ENCODE measurements around the gene TP53RK. TPM values are rescaled to one million over a fixed set of nuclear protein-coding genes. Genes with fewer than 3 reads are reported as not detected.

TP53RK gene
- total RNA-seq, 2 donors from 2014 or later, result 11.3 to 12.1 TPM

- TF ChIP-seq, protein P1, sequence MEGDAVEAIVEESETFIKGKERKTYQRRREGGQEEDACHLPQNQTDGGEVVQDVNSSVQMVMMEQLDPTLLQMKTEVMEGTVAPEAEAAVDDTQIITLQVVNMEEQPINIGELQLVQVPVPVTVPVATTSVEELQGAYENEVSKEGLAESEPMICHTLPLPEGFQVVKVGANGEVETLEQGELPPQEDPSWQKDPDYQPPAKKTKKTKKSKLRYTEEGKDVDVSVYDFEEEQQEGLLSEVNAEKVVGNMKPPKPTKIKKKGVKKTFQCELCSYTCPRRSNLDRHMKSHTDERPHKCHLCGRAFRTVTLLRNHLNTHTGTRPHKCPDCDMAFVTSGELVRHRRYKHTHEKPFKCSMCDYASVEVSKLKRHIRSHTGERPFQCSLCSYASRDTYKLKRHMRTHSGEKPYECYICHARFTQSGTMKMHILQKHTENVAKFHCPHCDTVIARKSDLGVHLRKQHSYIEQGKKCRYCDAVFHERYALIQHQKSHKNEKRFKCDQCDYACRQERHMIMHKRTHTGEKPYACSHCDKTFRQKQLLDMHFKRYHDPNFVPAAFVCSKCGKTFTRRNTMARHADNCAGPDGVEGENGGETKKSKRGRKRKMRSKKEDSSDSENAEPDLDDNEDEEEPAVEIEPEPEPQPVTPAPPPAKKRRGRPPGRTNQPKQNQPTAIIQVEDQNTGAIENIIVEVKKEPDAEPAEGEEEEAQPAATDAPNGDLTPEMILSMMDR (IDR thresholded peaks at IDR 0.05), result no peak
- H3K36me3 ChIP-seq, result no peaks in the 10 kb centered on the region
- DNase-seq (ENCODE audit: low spot score), result no peak
- peaks cover 0 to 4% of the 10 kb centered on the region in 2 donors for H3K9me3 ChIP-seq
- H3K4me3 ChIP-seq, result no peak overlapping the region
- H3K27me3 ChIP-seq, result no peaks in the 10 kb centered on the region
- peaks cover 0 to 6% of the 10 kb centered on the region in 2 donors for H3K4me1 ChIP-seq
- no peak overlapping the region for H3K27ac ChIP-seq
These were observed 15.6 kb upstream of the TP53RK start for GRCh38 chr20:46704714-46705377.

DNA sequence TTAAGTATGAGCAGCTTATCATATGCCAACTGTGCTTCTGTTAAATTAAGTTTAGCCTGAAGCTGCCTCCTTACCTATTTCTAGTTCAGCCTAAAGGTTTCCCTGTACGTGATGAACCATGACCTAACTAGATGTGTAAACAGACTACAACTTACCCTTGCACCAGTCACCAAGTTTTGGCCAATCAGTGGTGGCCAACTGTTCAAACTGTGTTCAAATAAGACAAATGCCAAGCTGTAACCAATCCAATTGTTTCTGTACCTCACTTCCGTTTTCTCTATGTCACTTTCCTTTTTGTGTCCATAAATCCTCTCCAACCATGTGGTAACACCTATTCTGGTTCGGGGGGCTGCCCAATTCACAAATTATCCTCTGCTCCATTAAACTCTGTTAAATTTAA, 14.2 kb upstream of the TP53RK start:
- Histone ChIP-seq H3K27me3 (no peaks in the 10 kb centered on the region), H3K27ac (no peak overlapping the region), H3K4me3 (no peak overlapping the region), H3K36me3 (no peaks in the 10 kb centered on the region), H3K4me1 (no peaks in the 10 kb centered on the region), H3K9me3 (peaks cover 0 to 9% of the 10 kb centered on the region in 2 donors)
- TF ChIP-seq, protein P1 (IDR thresholded peaks at IDR 0.05), result no peak
- DNase-seq (ENCODE audit: low spot score), result no peak

DNA sequence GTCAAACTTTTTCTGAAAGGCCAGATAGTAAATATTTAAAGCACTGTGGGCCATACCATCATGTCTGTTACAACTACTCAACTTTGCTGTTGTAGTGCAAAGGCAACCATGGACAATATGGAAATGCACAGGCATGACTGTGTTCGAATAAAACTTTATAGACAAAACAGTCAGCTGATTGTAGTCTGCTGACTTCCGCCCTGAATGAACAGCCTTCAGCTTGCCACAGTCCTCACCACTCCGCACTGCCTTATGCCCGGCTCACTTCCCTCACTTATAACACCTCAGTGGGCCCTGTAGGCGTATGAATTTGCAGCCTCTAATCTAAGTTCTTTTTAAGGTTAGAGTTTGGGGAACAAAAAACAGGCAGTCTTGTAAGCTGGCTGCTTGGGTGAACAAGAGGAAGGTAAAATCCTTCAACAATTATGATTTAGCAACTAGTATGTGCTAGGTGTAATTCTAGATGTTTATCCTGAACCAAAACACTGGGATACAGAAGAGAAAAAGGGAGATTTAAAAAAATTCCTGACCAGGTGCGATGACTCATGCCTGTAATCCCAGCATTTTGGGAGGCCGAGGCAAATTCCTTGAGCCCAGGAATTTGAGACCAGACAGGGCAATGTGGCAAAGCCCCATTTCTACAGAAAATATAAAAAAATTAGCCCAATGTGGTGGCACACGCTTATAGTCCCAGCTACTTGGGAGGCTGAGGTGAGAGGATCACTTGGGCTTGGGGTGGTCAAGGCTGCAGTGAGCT, 13.4 kb upstream of the TP53RK start:
- TF ChIP-seq, protein P1 (IDR thresholded peaks at IDR 0.05), result no peak
- H3K27ac ChIP-seq, result no peak overlapping the region
- no peak overlapping the region for H3K4me3 ChIP-seq
- no peak for DNase-seq (ENCODE audit: low spot score)
- H3K27me3 ChIP-seq, result no peaks in the 10 kb centered on the region
- H3K4me1 ChIP-seq, result no peaks in the 10 kb centered on the region
- H3K9me3 ChIP-seq, result peaks cover 0 to 9% of the 10 kb centered on the region in 2 donors
- H3K36me3 ChIP-seq, result no peaks in the 10 kb centered on the region

DNA sequence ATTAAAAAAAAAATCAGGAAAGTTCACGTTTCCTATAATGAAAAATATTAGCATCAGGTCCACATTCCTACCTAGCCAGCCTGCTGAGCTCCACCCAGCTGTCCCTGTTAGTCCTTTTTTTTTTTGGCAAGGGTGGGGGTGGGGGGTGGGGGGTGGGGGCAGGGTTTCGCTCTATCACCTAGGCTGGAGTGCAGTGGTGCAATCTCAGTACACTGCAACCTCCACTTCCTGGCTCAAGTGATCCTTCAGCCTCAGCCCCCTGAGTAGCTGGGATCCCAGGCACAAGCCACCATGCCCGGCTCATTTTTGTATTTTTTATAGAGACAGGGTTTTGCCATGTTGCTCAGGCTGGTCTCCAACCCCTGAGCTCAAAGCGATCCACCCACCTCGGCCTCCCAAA, 12.7 kb upstream of the TP53RK start:
- Histone ChIP-seq H3K4me1 (no peaks in the 10 kb centered on the region), H3K36me3 (no peaks in the 10 kb centered on the region), H3K4me3 (no peak overlapping the region), H3K9me3 (peaks cover 0 to 9% of the 10 kb centered on the region in 2 donors), H3K27ac (no peak overlapping the region), H3K27me3 (no peaks in the 10 kb centered on the region)
- DNase-seq (ENCODE audit: low spot score), result no peak
- TF ChIP-seq, protein P1 (IDR thresholded peaks at IDR 0.05), result no peak

DNA sequence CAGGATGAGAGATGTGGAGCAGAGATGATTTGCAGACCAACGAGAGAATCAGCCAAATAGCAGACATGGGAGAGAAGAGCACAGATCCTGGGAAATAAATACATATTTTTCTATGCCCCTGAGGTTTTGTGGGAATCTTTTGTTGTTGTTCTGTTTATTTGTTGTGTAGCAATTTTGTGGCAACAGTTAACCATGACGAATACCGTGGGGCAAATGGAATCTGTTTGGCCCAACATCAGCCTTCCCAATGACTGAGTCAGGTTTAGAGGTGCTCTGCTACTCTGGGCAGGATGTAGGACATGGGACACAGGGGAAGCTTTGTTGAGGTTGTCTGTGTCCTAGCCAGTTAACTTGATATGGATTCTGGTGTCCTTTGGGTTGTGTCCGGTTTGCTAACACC, 12.3 kb upstream of the TP53RK start:
- Histone ChIP-seq H3K9me3 (peaks cover 0 to 9% of the 10 kb centered on the region in 2 donors), H3K4me1 (no peaks in the 10 kb centered on the region), H3K36me3 (no peaks in the 10 kb centered on the region), H3K27ac (no peak overlapping the region), H3K27me3 (no peaks in the 10 kb centered on the region), H3K4me3 (no peak overlapping the region)
- no peak for DNase-seq (ENCODE audit: low spot score)
- TF ChIP-seq, protein P1 (IDR thresholded peaks at IDR 0.05), result no peak
